CD4-positive, CD25-positive, alpha-beta regulatory T cell (primary cell): Measurements from ENCODE around the gene SSU72. TPM values are rescaled to one million over a fixed set of nuclear protein-coding genes. Genes with fewer than 3 reads are reported as not detected.

Experiments
- ATAC-seq, 2 donors: fragments of 150-1000 bp; cut with Tn5 transposase; one replicate each; pipeline ENCODE4 v1.10.0; 2021; ENCODE audit warnings: low read depth in 2 of 2, moderate number of reproducible peaks in 2 of 2, moderate library complexity in 1 of 2
- DNase-seq, 3 donors: peaks; one replicate each; pipeline versions ENCODE4 v3.0.0 to v3.0.0-alpha.2; 2012 to 2022; ENCODE audit warnings: mixed read lengths in 1 of 3
- H3K27ac ChIP-seq: one replicate; pipeline ENCODE4 v1.7.0; 2013; ENCODE audit warnings: mild to moderate bottlenecking, low read length; ENCODE audit not compliant: insufficient read depth, poor library complexity, severe bottlenecking
- H3K27me3 ChIP-seq: one replicate; pipeline ENCODE4 v1.7.0; 2013; ENCODE audit warnings: low read length; ENCODE audit not compliant: control insufficient read depth, insufficient read depth
- H3K36me3 ChIP-seq: one replicate; pipeline ENCODE4 v1.7.0; 2013; ENCODE audit warnings: mild to moderate bottlenecking, low read length, moderate library complexity; ENCODE audit not compliant: control insufficient read depth, insufficient read depth
- H3K4me1 ChIP-seq: 2 replicates; pipeline ENCODE4 v1.7.0; 2013; ENCODE audit warnings: mild to moderate bottlenecking, low read length; ENCODE audit not compliant: insufficient read depth, control insufficient read depth, poor library complexity, severe bottlenecking
- H3K4me3 ChIP-seq: one replicate; pipeline ENCODE4 v1.7.0; 2013; ENCODE audit warnings: low read depth, mild to moderate bottlenecking, low read length, moderate library complexity
- H3K9me3 ChIP-seq, 2 experiments: 1 replicate in 1 of 2; 2 replicates in 1 of 2; pipeline ENCODE4 v1.7.0; 2013; ENCODE audit warnings: low read length in 2 of 2, mild to moderate bottlenecking in 1 of 2, moderate library complexity in 1 of 2; ENCODE audit not compliant: control insufficient read depth in 2 of 2
- H3K27ac Mint-ChIP-seq, 3 donors: one replicate each; pipeline ENCODE4 v1.8.0; 2020 to 2022; ENCODE audit warnings: mild to moderate bottlenecking in 3 of 3, mixed read lengths in 3 of 3, moderate library complexity in 2 of 3
- H3K27me3 Mint-ChIP-seq: one replicate; pipeline ENCODE4 v1.8.0; 2022; ENCODE audit warnings: mild to moderate bottlenecking, mixed read lengths
- H3K36me3 Mint-ChIP-seq: one replicate; pipeline ENCODE4 v1.8.0; 2020; ENCODE audit warnings: mixed read lengths
- H3K4me1 Mint-ChIP-seq, 4 donors: one replicate each; pipeline ENCODE4 v1.8.0; 2020 to 2022; ENCODE audit warnings: mixed read lengths in 4 of 4, mild to moderate bottlenecking in 1 of 4
- H3K4me3 Mint-ChIP-seq, 4 donors: one replicate each; pipeline ENCODE4 v1.8.0; 2020 to 2022; ENCODE audit warnings: mild to moderate bottlenecking in 4 of 4, mixed read lengths in 4 of 4, moderate library complexity in 3 of 4
- H3K9me3 Mint-ChIP-seq, 7 donors: one replicate each; pipeline ENCODE4 v1.8.0; 2020 to 2022; ENCODE audit warnings: mixed read lengths in 7 of 7, mild to moderate bottlenecking in 3 of 7, moderate library complexity in 2 of 7
- polyA plus RNA-seq, 4 donors: library from polyadenylated mRNA; unstranded; fragments of 300-500 nt; fragmentation: Illumina TruSeq; gene quantifications; one replicate each; pipeline ENCODE4 v1.2.3, GENCODE V29; 2021
- total RNA-seq: library from RNA; stranded (reverse); gene quantifications from one replicate; pipeline ENCODE4 v1.2.3, GENCODE V29; 2022

The SSU72 gene
- total and polyA plus RNA-seq, 5 donors from 2014 or later, result 104 to 279 (median 201) TPM

DNA sequence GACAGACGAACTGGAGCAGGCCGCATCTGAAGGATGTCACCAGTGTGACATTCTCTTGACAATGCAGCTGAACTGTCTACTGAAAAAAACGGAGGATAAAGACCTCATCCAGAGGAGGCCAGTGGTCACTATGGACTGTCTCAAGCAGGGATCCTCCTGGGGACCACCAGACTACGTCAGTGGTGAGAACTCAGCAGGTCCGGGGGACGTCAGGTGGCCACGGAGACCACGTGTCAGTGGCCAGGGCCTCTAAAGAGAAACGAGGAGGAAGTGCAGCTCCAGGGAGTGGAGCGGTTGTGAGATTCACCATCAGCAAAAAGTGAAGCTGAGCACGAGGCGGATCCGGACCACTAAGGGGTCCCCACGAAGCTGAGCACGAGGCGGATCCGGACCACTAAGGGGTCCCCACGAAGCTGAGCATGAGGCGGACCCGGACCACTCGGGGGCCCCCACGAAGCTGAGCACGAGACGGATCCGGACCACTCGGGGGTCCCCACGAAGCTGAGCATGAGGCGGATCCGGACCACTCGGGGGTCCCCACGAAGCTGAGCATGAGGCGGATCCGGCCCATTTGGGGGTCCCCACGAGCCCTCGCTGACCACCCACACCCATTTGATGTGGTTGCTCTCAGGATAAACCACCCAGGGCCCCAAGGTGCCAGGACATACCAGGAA, 20.7 kb downstream of the SSU72 start:
- H3K4me1 ChIP-seq, result no peaks in the 10 kb centered on the region
- H3K4me1 Mint-ChIP-seq, result peaks cover 0 to 4% (median 1%) of the 10 kb centered on the region in 4 donors
- H3K27me3 Mint-ChIP-seq, result no peaks in the 10 kb centered on the region
- H3K27ac ChIP-seq, result no peak overlapping the region
- H3K27ac Mint-ChIP-seq, result no peak overlapping the region
- H3K36me3 ChIP-seq, result no peaks in the 10 kb centered on the region
- H3K4me3 Mint-ChIP-seq, result no peak overlapping the region
- DNase-seq, result no peak
- no peak for ATAC-seq
- no peaks in the 10 kb centered on the region for H3K36me3 Mint-ChIP-seq
- no peaks in the 10 kb centered on the region for H3K9me3 ChIP-seq
- H3K4me3 ChIP-seq, result no peak overlapping the region
- no peaks in the 10 kb centered on the region for H3K27me3 ChIP-seq
- peaks cover 0 to 1% (median 0%) of the 10 kb centered on the region in 7 donors for H3K9me3 Mint-ChIP-seq

DNA sequence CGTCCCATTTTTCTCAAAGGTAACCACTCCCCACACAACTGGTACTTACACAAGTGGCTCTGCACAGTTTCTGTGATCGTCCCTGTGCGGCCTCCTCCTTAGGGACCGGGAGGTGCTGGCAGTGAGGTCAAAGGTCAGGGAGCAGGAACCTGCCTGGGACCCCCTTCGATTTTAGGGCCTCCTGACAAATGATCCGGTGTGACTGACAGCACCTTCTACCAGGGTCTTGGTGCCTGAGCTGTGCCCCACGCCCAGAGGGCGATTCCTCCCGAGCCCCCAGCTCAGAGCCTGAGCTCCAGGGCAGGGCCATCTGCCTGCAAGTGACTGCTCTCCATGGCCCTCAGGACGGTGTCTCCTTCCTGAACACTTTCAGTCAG, 22.4 kb downstream of the SSU72 start:
- no peak overlapping the region for H3K27ac ChIP-seq
- Mint-ChIP-seq H3K4me1 (peaks cover 0 to 3% (median 0%) of the 10 kb centered on the region in 4 donors), H3K27me3 (no peaks in the 10 kb centered on the region), H3K4me3 (no peak overlapping the region), H3K27ac (no peak overlapping the region), H3K36me3 (no peaks in the 10 kb centered on the region), H3K9me3 (peaks cover 0 to 1% (median 0%) of the 10 kb centered on the region in 7 donors)
- DNase-seq, result no peak
- H3K36me3 ChIP-seq, result no peaks in the 10 kb centered on the region
- H3K4me3 ChIP-seq, result no peak overlapping the region
- H3K4me1 ChIP-seq, result no peaks in the 10 kb centered on the region
- H3K9me3 ChIP-seq, result no peaks in the 10 kb centered on the region
- no peaks in the 10 kb centered on the region for H3K27me3 ChIP-seq
- ATAC-seq, result no peak

DNA sequence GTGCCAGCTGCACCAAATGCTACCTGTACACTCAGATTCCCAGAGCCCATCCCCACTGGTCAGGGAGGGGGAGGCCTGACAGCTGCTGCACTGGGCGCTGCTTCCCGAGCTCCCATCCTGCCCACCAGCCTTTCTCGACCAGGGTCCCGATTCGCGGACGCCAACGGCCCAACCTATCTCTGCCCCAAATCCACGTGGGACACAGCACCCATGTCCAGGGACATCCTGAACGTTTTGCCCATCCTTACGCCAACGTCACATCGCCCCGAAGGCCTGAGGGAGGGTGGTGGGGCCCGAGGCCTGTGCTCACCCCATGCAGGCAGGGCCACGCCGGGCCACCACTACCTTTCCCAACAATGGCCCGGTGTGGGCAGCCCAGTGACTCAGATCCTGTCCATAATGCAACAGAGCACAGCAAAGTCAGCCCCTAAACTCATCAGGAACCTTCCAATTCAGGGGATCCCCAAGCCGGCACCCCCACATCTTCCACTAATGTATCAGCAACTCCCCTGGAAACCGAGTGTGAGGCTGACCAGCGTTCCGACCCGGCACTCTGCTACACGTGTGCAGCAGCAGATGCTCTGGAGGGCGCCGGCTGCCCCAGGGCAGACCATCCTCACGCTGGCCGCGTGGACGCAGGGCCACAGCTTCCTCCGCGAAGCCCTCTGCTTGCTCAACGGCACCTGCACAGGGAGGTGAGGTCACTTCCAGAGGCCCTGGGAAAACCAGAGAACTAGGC, 23.0 kb downstream of the SSU72 start:
- H3K27me3 ChIP-seq, result no peaks in the 10 kb centered on the region
- H3K4me1 ChIP-seq, result no peaks in the 10 kb centered on the region
- no peaks in the 10 kb centered on the region for H3K36me3 ChIP-seq
- peaks cover 0 to 3% (median 0%) of the 10 kb centered on the region in 4 donors for H3K4me1 Mint-ChIP-seq
- ATAC-seq (no peak), DNase-seq (no peak)
- H3K36me3 Mint-ChIP-seq, result no peaks in the 10 kb centered on the region
- H3K27ac ChIP-seq, result no peak overlapping the region
- peak overlapping the region in 1 of 3 donors; percentile 66 for H3K27ac Mint-ChIP-seq
- H3K4me3 ChIP-seq, result no peak overlapping the region
- no peaks in the 10 kb centered on the region for H3K27me3 Mint-ChIP-seq
- no peaks in the 10 kb centered on the region for H3K9me3 ChIP-seq
- no peak overlapping the region for H3K4me3 Mint-ChIP-seq
- H3K9me3 Mint-ChIP-seq, result peaks cover 0 to 1% (median 0%) of the 10 kb centered on the region in 7 donors

DNA sequence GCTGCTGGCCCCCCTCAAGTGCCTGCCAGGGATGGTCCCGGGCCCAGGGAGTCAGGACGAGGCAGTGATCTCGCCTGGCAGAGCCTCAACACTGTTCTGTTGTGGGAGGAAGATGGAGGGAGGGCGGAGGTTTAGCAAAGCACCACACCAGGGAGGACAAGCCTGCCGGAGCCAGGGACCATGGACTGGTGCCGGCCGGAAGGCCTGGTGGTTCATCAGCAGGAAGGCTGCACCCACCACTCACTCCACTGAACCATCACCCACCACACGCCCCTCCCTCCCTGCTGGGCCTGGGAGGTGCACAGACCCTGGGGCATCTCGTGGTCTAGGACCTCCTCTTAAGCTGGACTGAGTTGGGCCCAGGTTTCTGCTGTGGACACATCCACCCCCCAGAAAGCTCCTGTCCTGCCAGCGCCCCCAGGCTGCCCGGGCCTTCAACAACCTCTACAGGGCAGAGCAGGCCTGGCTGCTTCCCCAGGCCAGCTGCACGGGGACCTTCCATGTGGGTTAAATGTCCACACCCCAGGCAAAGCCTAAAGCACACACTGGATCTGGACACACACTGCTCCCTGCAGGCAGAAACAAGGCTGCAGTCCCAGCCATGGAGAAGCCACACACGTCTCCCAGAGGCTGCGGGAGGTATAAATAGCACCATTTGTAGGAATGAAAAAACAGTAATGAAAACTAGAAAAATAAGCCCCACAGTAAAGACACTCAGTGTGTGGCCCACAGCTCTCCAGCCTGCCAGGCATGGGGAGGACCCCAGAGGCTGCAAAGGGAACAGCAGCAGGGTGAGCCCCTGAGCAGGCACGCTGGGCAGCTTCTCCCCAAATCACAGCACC, 23.9 kb downstream of the SSU72 start:
- Mint-ChIP-seq H3K9me3 (peaks cover 0 to 1% (median 0%) of the 10 kb centered on the region in 7 donors), H3K36me3 (no peaks in the 10 kb centered on the region), H3K27me3 (no peaks in the 10 kb centered on the region), H3K4me3 (no peak overlapping the region), H3K4me1 (peaks cover 0 to 3% (median 0%) of the 10 kb centered on the region in 4 donors), H3K27ac (no peak overlapping the region)
- ATAC-seq, result peak in 1 of 2 donors; percentile 35
- Histone ChIP-seq H3K36me3 (no peaks in the 10 kb centered on the region), H3K27ac (no peak overlapping the region), H3K4me3 (no peak overlapping the region), H3K4me1 (no peaks in the 10 kb centered on the region), H3K27me3 (no peaks in the 10 kb centered on the region), H3K9me3 (no peaks in the 10 kb centered on the region)
- no peak for DNase-seq

DNA sequence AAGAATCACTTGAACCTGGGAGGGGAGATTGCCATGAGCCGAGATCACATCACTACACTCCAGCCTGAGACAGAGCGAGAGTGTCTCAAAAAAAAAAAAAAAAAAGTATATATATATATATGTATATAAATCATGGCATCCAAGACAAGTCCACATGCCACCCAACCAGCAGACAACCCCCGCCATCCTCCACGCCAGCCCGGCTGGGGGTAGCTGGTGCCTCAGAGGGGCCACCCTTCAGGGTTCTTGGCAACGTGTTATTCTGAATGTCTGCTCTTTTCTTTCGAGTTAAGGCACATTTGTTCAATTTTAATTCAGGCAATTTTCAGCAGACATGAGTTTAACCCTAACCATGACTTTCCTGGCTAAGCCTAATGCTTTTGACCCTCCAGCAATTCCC, 24.6 kb downstream of the SSU72 start:
- no peak overlapping the region for H3K27ac Mint-ChIP-seq
- no peak overlapping the region for H3K4me3 ChIP-seq
- H3K4me1 ChIP-seq, result no peaks in the 10 kb centered on the region
- peaks cover 0 to 3% (median 0%) of the 10 kb centered on the region in 4 donors for H3K4me1 Mint-ChIP-seq
- no peaks in the 10 kb centered on the region for H3K36me3 Mint-ChIP-seq
- ATAC-seq, result no peak
- no peaks in the 10 kb centered on the region for H3K9me3 ChIP-seq
- no peak overlapping the region for H3K4me3 Mint-ChIP-seq
- no peaks in the 10 kb centered on the region for H3K27me3 ChIP-seq
- no peak overlapping the region for H3K27ac ChIP-seq
- no peaks in the 10 kb centered on the region for H3K9me3 Mint-ChIP-seq
- no peak for DNase-seq
- H3K27me3 Mint-ChIP-seq, result no peaks in the 10 kb centered on the region
- H3K36me3 ChIP-seq, result no peaks in the 10 kb centered on the region

DNA sequence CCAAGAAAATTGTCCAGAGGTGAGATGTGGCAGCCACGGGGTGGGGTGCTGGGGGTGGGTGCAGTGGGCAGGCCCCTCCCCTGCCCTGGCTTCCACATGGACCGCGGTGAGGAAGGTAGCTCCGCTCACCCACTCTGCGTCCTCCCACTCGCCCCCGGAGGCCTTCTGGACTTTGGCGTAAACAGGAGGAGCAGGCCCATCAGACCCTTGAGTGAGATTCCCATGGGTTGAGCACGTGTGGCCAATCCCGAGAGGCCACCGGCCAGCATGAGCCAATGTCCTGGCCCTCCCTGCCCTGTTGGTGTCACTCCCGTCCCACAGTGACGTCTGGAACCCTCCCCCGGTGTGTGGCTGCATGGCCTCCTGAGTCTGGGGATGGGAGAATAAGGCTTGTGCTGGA, 26.1 kb downstream of the SSU72 start:
- Histone ChIP-seq H3K36me3 (no peaks in the 10 kb centered on the region), H3K4me1 (no peaks in the 10 kb centered on the region), H3K27me3 (no peaks in the 10 kb centered on the region), H3K4me3 (no peak overlapping the region), H3K27ac (no peak overlapping the region), H3K9me3 (no peaks in the 10 kb centered on the region)
- no peaks in the 10 kb centered on the region for H3K36me3 Mint-ChIP-seq
- no peaks in the 10 kb centered on the region for H3K9me3 Mint-ChIP-seq
- DNase-seq, result no peak
- no peak overlapping the region for H3K4me3 Mint-ChIP-seq
- H3K27ac Mint-ChIP-seq, result no peak overlapping the region
- H3K4me1 Mint-ChIP-seq, result peaks cover 0 to 3% (median 0%) of the 10 kb centered on the region in 4 donors
- no peak for ATAC-seq
- H3K27me3 Mint-ChIP-seq, result no peaks in the 10 kb centered on the region

DNA sequence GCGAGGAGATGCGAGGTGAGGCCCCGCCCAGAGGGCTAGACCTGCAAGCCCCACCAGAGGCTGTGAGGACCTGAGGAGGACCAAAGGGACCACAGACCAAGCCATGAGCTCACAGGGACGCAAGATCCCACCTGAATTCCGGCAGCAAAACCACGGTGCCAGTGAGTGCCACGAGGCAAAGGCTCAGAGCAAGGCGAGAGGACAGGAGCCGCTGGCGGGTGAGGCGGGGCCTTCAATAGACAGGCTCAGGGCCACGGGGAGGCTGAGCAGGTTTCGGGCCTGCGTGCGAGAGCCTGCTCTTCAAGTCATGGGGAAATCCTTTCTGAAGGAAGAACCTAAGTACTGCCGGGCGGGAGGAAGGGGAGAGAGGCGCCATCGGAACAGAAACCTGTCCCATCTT, 27.2 kb downstream of the SSU72 start:
- no peak overlapping the region for H3K4me3 Mint-ChIP-seq
- Histone ChIP-seq H3K36me3 (peaks cover 4% of the 10 kb centered on the region), H3K4me3 (no peak overlapping the region), H3K9me3 (no peaks in the 10 kb centered on the region), H3K27me3 (no peaks in the 10 kb centered on the region), H3K4me1 (no peaks in the 10 kb centered on the region), H3K27ac (no peak overlapping the region)
- no peak overlapping the region for H3K27ac Mint-ChIP-seq
- no peak for DNase-seq
- no peaks in the 10 kb centered on the region for H3K36me3 Mint-ChIP-seq
- no peak for ATAC-seq
- peaks cover 0 to 3% (median 0%) of the 10 kb centered on the region in 4 donors for H3K4me1 Mint-ChIP-seq
- no peaks in the 10 kb centered on the region for H3K27me3 Mint-ChIP-seq
- H3K9me3 Mint-ChIP-seq, result no peaks in the 10 kb centered on the region
